ENCODE results near the gene CREB3L2.
"Not testable (repeated sequence)": the region's sequence is repeated elsewhere in the genome, so short reads cannot be mapped to it uniquely, and the experiment has no call there.

CREB3L2 gene

DNA sequence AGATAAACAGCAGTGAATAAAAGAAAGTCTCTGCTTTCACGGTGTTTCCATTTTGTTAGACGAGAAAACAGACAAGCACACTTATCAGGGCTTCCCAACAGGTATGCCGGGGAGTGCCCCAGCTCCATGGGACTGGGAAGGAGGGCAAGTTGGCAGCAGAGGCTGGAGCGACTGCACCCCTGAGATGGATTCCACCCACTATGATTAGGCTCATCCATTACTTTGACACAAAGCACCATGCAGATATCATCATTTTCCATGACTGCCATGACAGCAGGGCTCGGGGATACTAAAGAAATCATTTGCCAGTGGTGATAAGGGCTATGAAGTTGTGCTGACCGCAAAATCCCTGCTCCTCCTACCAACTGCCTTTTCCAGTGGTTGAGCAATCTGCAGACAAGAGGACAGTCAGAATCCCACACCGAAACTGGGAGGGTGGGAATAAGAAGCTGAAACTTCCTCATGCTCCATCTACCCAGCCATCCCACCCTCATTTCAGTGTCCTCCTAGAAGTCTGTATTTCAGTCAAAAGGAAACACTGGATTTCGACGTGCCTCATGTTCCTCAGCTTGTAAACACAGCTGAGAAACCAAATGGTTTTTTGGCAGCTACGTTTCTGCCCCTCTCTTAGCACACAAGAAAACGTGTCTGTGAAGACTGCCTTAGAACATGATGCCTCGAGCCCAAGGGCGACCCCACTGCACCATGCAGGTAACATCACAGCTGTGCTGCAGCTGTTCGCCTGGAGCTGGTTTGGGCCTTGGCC, 15.5 kb downstream of the CREB3L2 start:
- 81% methylated on average over 7 of the region's 14 CpGs for WGBS (ENCODE audit: insufficient coverage)
- Histone ChIP-seq H3K4me1 (ENCODE audit: control extremely low read depth in 1 of 4, control insufficient read depth in 4 of 4, insufficient read depth in 4 of 4, low read length in 3 of 4) (peaks cover 0 to 33% (median 14%) of the 10 kb centered on the region in 4 experiments), H3K9me3 (ENCODE audit: control extremely low read depth in 1 of 5, control insufficient read depth in 4 of 5, insufficient read depth in 2 of 5, low read depth in 1 of 5, low read length in 4 of 5) (peaks cover 0 to 16% (median 5%) of the 10 kb centered on the region in 5 experiments), H3K4me3 (ENCODE audit: control insufficient read depth in 1 of 7, extremely low read depth in 1 of 7, insufficient read depth in 4 of 7, low read depth in 2 of 7, low read length in 6 of 7) (no peak overlapping the region), H3K27me3 (replicated peaks in 2 of 5; ENCODE audit: control insufficient read depth in 4 of 5, insufficient read depth in 5 of 5, low read length in 4 of 5) (no peaks in the 10 kb centered on the region), H3K27ac (ENCODE audit: insufficient read depth in 1 of 2, low read depth in 1 of 2, low read length in 2 of 2, poor library complexity in 1 of 2, severe bottlenecking in 2 of 2) (no peak overlapping the region), H3K36me3 (ENCODE audit: control insufficient read depth in 4 of 4, insufficient read depth in 4 of 4, low read length in 3 of 4) (peaks cover 3 to 28% (median 11%) of the 10 kb centered on the region in 4 experiments)
- ChIA-PET POLR2A (no interaction called here), CTCF (interaction anchor here (0.7 to 1.0 kb wide), 3 partner anchors 15 to 80 kb away, joined by 3 to 4 read pairs (median 3); no protein-coding TSS in a partner anchor)
- DNase-seq = no peak

DNA sequence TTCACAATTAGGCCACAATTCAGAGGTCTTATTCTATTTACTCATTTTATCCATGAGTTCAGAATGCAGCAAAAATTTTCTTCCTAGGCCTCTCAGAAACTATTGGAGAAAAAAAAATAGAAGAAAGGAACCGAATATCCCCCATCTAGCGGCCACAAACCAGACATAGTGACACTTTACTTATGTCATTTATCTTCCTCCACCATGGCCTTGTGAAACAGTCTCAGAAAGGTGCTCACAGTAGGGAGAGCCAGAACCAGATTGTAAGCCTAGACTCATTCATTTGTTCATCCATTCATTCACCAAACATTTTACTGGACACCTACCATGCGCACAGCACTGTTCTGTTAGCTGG, 16.0 kb downstream of the CREB3L2 start:
- peaks cover 0 to 16% (median 5%) of the 10 kb centered on the region in 5 experiments for H3K9me3 ChIP-seq (ENCODE audit: control extremely low read depth in 1 of 5, control insufficient read depth in 4 of 5, insufficient read depth in 2 of 5, low read depth in 1 of 5, low read length in 4 of 5)
- H3K4me3 ChIP-seq (ENCODE audit: control insufficient read depth in 1 of 7, extremely low read depth in 1 of 7, insufficient read depth in 4 of 7, low read depth in 2 of 7, low read length in 6 of 7) = no peak overlapping the region
- CTCF ChIA-PET = interaction anchor here (1.0 to 2.8 kb wide), 3 partner anchors 12 to 23 kb away, joined by 4 to 10 read pairs (median 9); no protein-coding TSS in a partner anchor
- H3K36me3 ChIP-seq (ENCODE audit: control insufficient read depth in 4 of 4, insufficient read depth in 4 of 4, low read length in 3 of 4) = peaks cover 3 to 28% (median 11%) of the 10 kb centered on the region in 4 experiments
- POLR2A ChIA-PET = no interaction called here
- no peaks in the 10 kb centered on the region for H3K27me3 ChIP-seq (replicated peaks in 2 of 5; ENCODE audit: control insufficient read depth in 4 of 5, insufficient read depth in 5 of 5, low read length in 4 of 5)
- H3K4me1 ChIP-seq (ENCODE audit: control extremely low read depth in 1 of 4, control insufficient read depth in 4 of 4, insufficient read depth in 4 of 4, low read length in 3 of 4) = peaks cover 0 to 32% (median 14%) of the 10 kb centered on the region in 4 experiments
- DNase-seq = no peak
- 100% methylated on average over 1 of the region's 3 CpGs for whole genome bisulfite sequencing (ENCODE audit: insufficient coverage)
- no peak overlapping the region for H3K27ac ChIP-seq (ENCODE audit: insufficient read depth in 1 of 2, low read depth in 1 of 2, low read length in 2 of 2, poor library complexity in 1 of 2, severe bottlenecking in 2 of 2)

DNA sequence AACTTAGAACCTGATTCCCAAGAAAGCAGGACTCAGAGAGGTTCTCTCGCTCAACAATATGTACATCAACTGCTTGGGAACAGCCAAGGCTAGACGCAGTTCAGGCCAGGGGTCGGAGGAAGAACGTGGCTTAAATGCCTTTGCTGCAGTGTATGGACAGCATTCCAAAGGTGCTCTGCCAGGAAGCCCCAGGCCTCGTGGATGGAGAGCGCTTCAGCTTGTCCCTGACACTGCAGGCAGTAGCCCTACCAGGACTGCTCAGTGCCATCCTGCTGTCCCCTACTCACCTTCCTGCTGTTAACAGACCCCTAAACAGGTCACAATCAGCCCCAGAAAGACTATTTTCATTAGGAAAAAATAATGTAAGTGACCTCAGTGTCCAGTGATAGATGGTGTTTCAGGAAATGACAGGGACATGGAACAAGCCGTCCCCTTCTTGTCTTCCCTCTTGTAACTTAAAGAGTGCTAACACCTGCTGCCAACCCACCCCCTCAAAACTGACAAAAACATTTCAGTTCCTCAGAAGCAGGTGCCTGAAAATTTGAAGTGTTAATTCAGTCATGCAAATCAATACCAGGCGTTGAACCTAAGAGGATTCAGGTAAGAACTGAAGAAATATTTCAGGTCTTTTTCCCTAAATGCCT, 16.5 kb downstream of the CREB3L2 start:
- peaks cover 0 to 27% (median 12%) of the 10 kb centered on the region in 4 experiments for H3K4me1 ChIP-seq (ENCODE audit: control extremely low read depth in 1 of 4, control insufficient read depth in 4 of 4, insufficient read depth in 4 of 4, low read length in 3 of 4)
- ChIA-PET CTCF (interaction anchor here (1.3 to 2.8 kb wide), 3 partner anchors 11 to 83 kb away, joined by 4 to 10 read pairs (median 9); no protein-coding TSS in a partner anchor), POLR2A (no interaction called here)
- no peaks in the 10 kb centered on the region for H3K27me3 ChIP-seq (replicated peaks in 2 of 5; ENCODE audit: control insufficient read depth in 4 of 5, insufficient read depth in 5 of 5, low read length in 4 of 5)
- no peak for DNase-seq
- peaks cover 3 to 28% (median 11%) of the 10 kb centered on the region in 4 experiments for H3K36me3 ChIP-seq (ENCODE audit: control insufficient read depth in 4 of 4, insufficient read depth in 4 of 4, low read length in 3 of 4)
- H3K27ac ChIP-seq (ENCODE audit: insufficient read depth in 1 of 2, low read depth in 1 of 2, low read length in 2 of 2, poor library complexity in 1 of 2, severe bottlenecking in 2 of 2) = no peak overlapping the region
- H3K9me3 ChIP-seq (ENCODE audit: control extremely low read depth in 1 of 5, control insufficient read depth in 4 of 5, insufficient read depth in 2 of 5, low read depth in 1 of 5, low read length in 4 of 5) = peaks cover 0 to 16% (median 5%) of the 10 kb centered on the region in 5 experiments
- no peak overlapping the region for H3K4me3 ChIP-seq (ENCODE audit: control insufficient read depth in 1 of 7, extremely low read depth in 1 of 7, insufficient read depth in 4 of 7, low read depth in 2 of 7, low read length in 6 of 7)
- WGBS (ENCODE audit: insufficient coverage) = 97% methylated on average over 8 of the region's 8 CpGs

GRCh38 chr7:137984181-137985041, 17.5 kb downstream of the CREB3L2 start:
- Histone ChIP-seq H3K36me3 (ENCODE audit: control insufficient read depth in 4 of 4, insufficient read depth in 4 of 4, low read length in 3 of 4) (peaks cover 3 to 28% (median 11%) of the 10 kb centered on the region in 4 experiments), H3K4me3 (ENCODE audit: control insufficient read depth in 1 of 7, extremely low read depth in 1 of 7, insufficient read depth in 4 of 7, low read depth in 2 of 7, low read length in 6 of 7) (no peak overlapping the region), H3K4me1 (ENCODE audit: control extremely low read depth in 1 of 4, control insufficient read depth in 4 of 4, insufficient read depth in 4 of 4, low read length in 3 of 4) (peaks cover 0 to 24% (median 10%) of the 10 kb centered on the region in 4 experiments), H3K27ac (ENCODE audit: insufficient read depth in 1 of 2, low read depth in 1 of 2, low read length in 2 of 2, poor library complexity in 1 of 2, severe bottlenecking in 2 of 2) (no peak overlapping the region), H3K27me3 (replicated peaks in 2 of 5; ENCODE audit: control insufficient read depth in 4 of 5, insufficient read depth in 5 of 5, low read length in 4 of 5) (no peaks in the 10 kb centered on the region), H3K9me3 (ENCODE audit: control extremely low read depth in 1 of 5, control insufficient read depth in 4 of 5, insufficient read depth in 2 of 5, low read depth in 1 of 5, low read length in 4 of 5) (peaks cover 0 to 16% (median 5%) of the 10 kb centered on the region in 5 experiments)
- ChIA-PET POLR2A (no interaction called here), CTCF (interaction anchor here (0.7 to 2.8 kb wide), 5 partner anchors 10 to 82 kb away, joined by 3 to 10 read pairs (median 4); no protein-coding TSS in a partner anchor)
- 97% methylated on average over 10 of the region's 11 CpGs for WGBS (ENCODE audit: insufficient coverage)
- DNase-seq = no peak

GRCh38 chr7:137983323-137984008, 18.4 kb downstream of the CREB3L2 start:
- DNase-seq = no peak
- Histone ChIP-seq H3K27ac (ENCODE audit: insufficient read depth in 1 of 2, low read depth in 1 of 2, low read length in 2 of 2, poor library complexity in 1 of 2, severe bottlenecking in 2 of 2) (no peak overlapping the region), H3K9me3 (ENCODE audit: control extremely low read depth in 1 of 5, control insufficient read depth in 4 of 5, insufficient read depth in 2 of 5, low read depth in 1 of 5, low read length in 4 of 5) (peaks cover 0 to 16% (median 5%) of the 10 kb centered on the region in 5 experiments), H3K4me3 (ENCODE audit: control insufficient read depth in 1 of 7, extremely low read depth in 1 of 7, insufficient read depth in 4 of 7, low read depth in 2 of 7, low read length in 6 of 7) (no peak overlapping the region), H3K27me3 (replicated peaks in 2 of 5; ENCODE audit: control insufficient read depth in 4 of 5, insufficient read depth in 5 of 5, low read length in 4 of 5) (no peaks in the 10 kb centered on the region), H3K4me1 (ENCODE audit: control extremely low read depth in 1 of 4, control insufficient read depth in 4 of 4, insufficient read depth in 4 of 4, low read length in 3 of 4) (peaks cover 0 to 17% (median 10%) of the 10 kb centered on the region in 4 experiments), H3K36me3 (ENCODE audit: control insufficient read depth in 4 of 4, insufficient read depth in 4 of 4, low read length in 3 of 4) (peaks cover 3 to 28% (median 11%) of the 10 kb centered on the region in 4 experiments)
- 98% methylated on average over 11 of the region's 12 CpGs for WGBS (ENCODE audit: insufficient coverage)
- ChIA-PET CTCF (interaction anchor here (1.1 to 2.8 kb wide), 3 partner anchors 9 to 63 kb away, joined by 3 to 10 read pairs (median 9); no protein-coding TSS in a partner anchor), POLR2A (no interaction called here)

GRCh38 chr7:137982394-137982793, 19.5 kb downstream of the CREB3L2 start:
- 100% methylated on average over 2 of the region's 6 CpGs for WGBS (ENCODE audit: insufficient coverage)
- H3K27me3 ChIP-seq (replicated peaks in 2 of 5; ENCODE audit: control insufficient read depth in 4 of 5, insufficient read depth in 5 of 5, low read length in 4 of 5); DNase-seq; H3K4me3 ChIP-seq (ENCODE audit: control insufficient read depth in 1 of 7, extremely low read depth in 1 of 7, insufficient read depth in 4 of 7, low read depth in 2 of 7, low read length in 6 of 7); POLR2A ChIA-PET; H3K27ac ChIP-seq (ENCODE audit: insufficient read depth in 1 of 2, low read depth in 1 of 2, low read length in 2 of 2, poor library complexity in 1 of 2, severe bottlenecking in 2 of 2); H3K4me1 ChIP-seq (ENCODE audit: control extremely low read depth in 1 of 4, control insufficient read depth in 4 of 4, insufficient read depth in 4 of 4, low read length in 3 of 4): not testable (repeated sequence)
- peaks cover 0 to 16% (median 5%) of the 10 kb centered on the region in 5 experiments for H3K9me3 ChIP-seq (ENCODE audit: control extremely low read depth in 1 of 5, control insufficient read depth in 4 of 5, insufficient read depth in 2 of 5, low read depth in 1 of 5, low read length in 4 of 5)
- CTCF ChIA-PET = interaction anchor here (1.3 kb wide), 3 partner anchors 15 to 21 kb away, joined by 3 to 5 read pairs (median 5); no protein-coding TSS in a partner anchor
- H3K36me3 ChIP-seq (ENCODE audit: control insufficient read depth in 4 of 4, insufficient read depth in 4 of 4, low read length in 3 of 4) = peaks cover 3 to 28% (median 11%) of the 10 kb centered on the region in 4 experiments
